Measurements from ENCODE around the gene KCNH2.

The KCNH2 gene

GRCh38 chr7:150992051-150992640 is 14.0 kb upstream of the KCNH2 start:
- no peak for FAIRE-seq
- TF ChIP-seq POLR2AphosphoS5 (IDR thresholded peaks at IDR 0.05; ENCODE audit: low read depth, low read length) (no peak), TAF1 (IDR thresholded peaks at IDR 0.05; ENCODE audit: borderline replicate concordance, low read depth, low read length) (no peak), POLR2A (IDR thresholded peaks at IDR 0.05; ENCODE audit: low read depth, low read length) (no peak)
- no peak for DNase-seq (ENCODE audit: insufficient read length)

DNA sequence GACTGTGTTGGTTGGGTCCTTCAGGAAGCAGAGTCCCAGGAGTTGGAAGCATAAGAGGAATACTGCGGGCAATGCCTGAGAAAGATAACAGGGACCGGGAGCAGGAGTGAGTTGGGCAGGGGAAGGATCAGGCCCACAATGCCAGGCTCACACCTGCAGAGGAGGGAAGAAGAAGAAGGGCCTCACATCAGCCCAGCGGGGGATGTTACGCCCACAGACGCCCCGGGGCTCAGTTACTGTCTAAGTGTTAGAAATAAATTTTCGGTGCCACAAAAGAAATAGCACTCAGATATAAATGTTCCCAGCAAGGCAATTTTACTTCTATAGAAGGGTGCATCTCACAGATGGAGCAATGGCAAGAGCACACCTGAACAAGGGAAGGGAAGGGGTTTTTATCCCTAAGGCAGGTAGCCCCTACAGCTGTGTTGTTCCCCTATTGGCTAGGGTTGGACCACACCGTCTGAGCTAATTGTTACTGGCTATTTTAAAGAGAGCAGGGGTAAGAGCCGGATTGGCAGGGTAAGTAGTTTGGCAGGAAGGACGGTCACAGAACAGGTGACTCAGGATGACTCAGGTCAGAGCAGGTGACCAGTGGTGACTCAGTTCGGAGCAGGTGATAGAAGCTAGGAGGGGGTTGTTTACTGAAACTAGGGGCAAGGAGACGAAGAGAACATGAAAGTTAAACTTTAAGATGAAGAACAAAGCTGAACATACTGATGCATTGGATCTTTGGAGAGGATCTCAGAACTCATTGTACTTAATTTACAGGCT is 12.5 kb upstream of the KCNH2 start, which contains the start of gene NOS3:
NOS3 (plus strand) TSS at position 602 of the 771 bp plus-strand sequence. CDS start 2,787 bp downstream, outside the sequence.
- FAIRE-seq = no peak
- no peak for TF ChIP-seq POLR2A (IDR thresholded peaks at IDR 0.05; ENCODE audit: low read depth, low read length)
- no peak for TF ChIP-seq POLR2AphosphoS5 (IDR thresholded peaks at IDR 0.05; ENCODE audit: low read depth, low read length)
- TF ChIP-seq TAF1 (IDR thresholded peaks at IDR 0.05; ENCODE audit: borderline replicate concordance, low read depth, low read length) = no peak
- DNase-seq (ENCODE audit: insufficient read length) = no peak

GRCh38 chr7:150989456-150989855 is 11.3 kb upstream of the KCNH2 start:
- FAIRE-seq (no peak), DNase-seq (ENCODE audit: insufficient read length) (no peak)
- no peak for TF ChIP-seq TAF1 (IDR thresholded peaks at IDR 0.05; ENCODE audit: borderline replicate concordance, low read depth, low read length)
- TF ChIP-seq POLR2A (IDR thresholded peaks at IDR 0.05; ENCODE audit: low read depth, low read length) = no peak
- no peak for TF ChIP-seq POLR2AphosphoS5 (IDR thresholded peaks at IDR 0.05; ENCODE audit: low read depth, low read length)

GRCh38 chr7:150988230-150989226 is 10.4 kb upstream of the KCNH2 start:
- peak; percentile 74 for FAIRE-seq

DNA sequence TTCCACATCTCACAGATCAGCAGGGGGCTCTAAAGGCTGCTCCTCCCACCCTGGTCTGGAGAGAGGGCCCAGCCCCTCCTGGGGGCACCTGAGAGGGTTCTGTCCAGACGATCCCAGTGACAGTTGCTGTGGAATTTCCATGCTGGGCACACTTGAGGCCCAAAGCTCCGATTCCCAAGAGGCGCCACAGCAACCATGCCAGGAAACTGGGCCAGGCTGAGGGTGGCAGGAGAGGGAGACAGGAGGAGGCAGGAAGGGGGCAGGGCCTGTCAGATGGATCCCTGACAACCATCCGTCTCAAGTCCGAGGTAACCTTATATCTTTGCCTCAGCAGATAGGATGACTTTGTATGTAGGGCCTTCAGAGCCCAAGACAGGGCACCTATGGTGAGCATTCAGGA is 8.4 kb upstream of the KCNH2 start:
- no peak for FAIRE-seq
- DNase-seq (ENCODE audit: insufficient read length) = no peak
- TF ChIP-seq POLR2AphosphoS5 (IDR thresholded peaks at IDR 0.05; ENCODE audit: low read depth, low read length) (no peak), POLR2A (IDR thresholded peaks at IDR 0.05; ENCODE audit: low read depth, low read length) (no peak), TAF1 (IDR thresholded peaks at IDR 0.05; ENCODE audit: borderline replicate concordance, low read depth, low read length) (no peak)

More at GRCh38 chr7:150988230-150989226, 10.4 kb upstream of the KCNH2 start:
- no peak for TF ChIP-seq TAF1 (IDR thresholded peaks at IDR 0.05; ENCODE audit: borderline replicate concordance, low read depth, low read length)
- TF ChIP-seq POLR2AphosphoS5 (IDR thresholded peaks at IDR 0.05; ENCODE audit: low read depth, low read length) = no peak
- DNase-seq (ENCODE audit: insufficient read length) = peak; percentile 80

DNA sequence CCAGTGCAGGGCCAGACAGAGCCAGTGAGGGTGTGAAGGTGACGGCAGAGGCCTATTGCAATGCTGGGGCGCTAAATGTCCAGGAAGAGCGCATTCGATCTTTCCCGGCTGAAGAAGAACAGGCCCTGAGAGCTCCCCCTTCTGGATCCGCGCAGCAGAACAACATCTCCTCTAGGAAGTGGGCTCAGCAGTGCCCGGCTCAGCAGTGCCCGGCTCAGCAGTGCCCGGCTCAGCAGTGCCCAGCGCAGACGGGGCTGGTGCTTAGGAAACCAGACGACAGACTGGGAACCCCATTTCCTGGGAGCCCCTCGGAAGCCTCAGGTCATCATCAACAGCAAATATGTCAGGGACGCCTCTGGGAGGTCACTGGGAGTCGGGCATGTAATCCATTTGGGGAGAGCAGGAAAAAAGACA is 8.0 kb upstream of the KCNH2 start:
- DNase-seq (ENCODE audit: insufficient read length) (no peak), FAIRE-seq (no peak)
- TF ChIP-seq POLR2A (IDR thresholded peaks at IDR 0.05; ENCODE audit: low read depth, low read length) = no peak

GRCh38 chr7:150983893-150984368 is 5.8 kb upstream of the KCNH2 start:
- DNase-seq (ENCODE audit: insufficient read length) = no peak
- FAIRE-seq = no peak

DNA sequence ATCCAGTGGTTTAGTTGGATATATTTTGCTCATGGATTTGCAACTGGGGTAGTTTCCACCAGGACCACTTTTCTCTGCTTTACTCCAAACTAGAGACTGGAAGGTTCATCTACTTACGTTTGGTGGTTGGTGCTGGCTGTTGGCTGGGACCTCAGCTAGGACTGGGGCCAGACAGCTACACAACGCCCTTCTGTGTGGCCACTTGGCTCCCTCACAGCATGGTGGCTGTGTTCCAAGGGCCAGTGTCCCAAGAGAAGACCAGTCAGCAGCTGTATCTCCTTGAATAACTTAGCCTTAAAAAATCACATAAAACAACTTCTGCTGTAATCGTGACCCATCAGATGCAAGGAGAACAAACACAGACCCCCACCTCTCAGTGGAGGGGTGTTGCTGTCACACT is 4.2 kb upstream of the KCNH2 start:
- TF ChIP-seq TAF1 (IDR thresholded peaks at IDR 0.05; ENCODE audit: borderline replicate concordance, low read depth, low read length) (no peak), POLR2A (IDR thresholded peaks at IDR 0.05; ENCODE audit: low read depth, low read length) (no peak), POLR2AphosphoS5 (IDR thresholded peaks at IDR 0.05; ENCODE audit: low read depth, low read length) (no peak)
- FAIRE-seq (no peak), DNase-seq (ENCODE audit: insufficient read length) (no peak)

More at GRCh38 chr7:150983893-150984368, 5.8 kb upstream of the KCNH2 start:
- TF ChIP-seq TAF1 (IDR thresholded peaks at IDR 0.05; ENCODE audit: borderline replicate concordance, low read depth, low read length) (no peak), POLR2A (IDR thresholded peaks at IDR 0.05; ENCODE audit: low read depth, low read length) (no peak), POLR2AphosphoS5 (IDR thresholded peaks at IDR 0.05; ENCODE audit: low read depth, low read length) (no peak)

GRCh38 chr7:150981644-150982043 is 3.5 kb upstream of the KCNH2 start:
- TF ChIP-seq TAF1 (IDR thresholded peaks at IDR 0.05; ENCODE audit: borderline replicate concordance, low read depth, low read length) (no peak), POLR2A (IDR thresholded peaks at IDR 0.05; ENCODE audit: low read depth, low read length) (no peak), POLR2AphosphoS5 (IDR thresholded peaks at IDR 0.05; ENCODE audit: low read depth, low read length) (no peak)
- DNase-seq (ENCODE audit: insufficient read length) (no peak), FAIRE-seq (no peak)

DNA sequence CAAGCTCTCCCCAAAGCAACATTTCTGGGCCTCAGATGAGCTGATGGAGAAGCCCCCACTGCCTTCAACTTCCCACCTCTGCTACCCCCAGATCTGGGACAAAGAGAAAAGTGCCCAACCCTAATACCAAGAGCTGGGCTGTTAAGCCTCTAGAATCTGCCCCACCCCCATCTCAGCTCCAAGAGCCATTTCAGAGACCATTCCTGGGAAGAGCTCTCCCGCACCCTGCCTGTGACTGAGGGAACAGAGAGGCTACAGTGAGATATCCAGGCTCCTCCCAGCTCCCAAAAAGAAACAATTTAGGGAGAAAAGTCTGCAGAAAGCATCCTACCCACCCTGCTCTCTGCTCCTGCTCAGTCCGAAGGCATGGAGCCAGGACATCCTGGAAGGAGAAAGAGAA is 2.5 kb upstream of the KCNH2 start:
- TF ChIP-seq POLR2AphosphoS5 (IDR thresholded peaks at IDR 0.05; ENCODE audit: low read depth, low read length) (no peak), TAF1 (IDR thresholded peaks at IDR 0.05; ENCODE audit: borderline replicate concordance, low read depth, low read length) (no peak), POLR2A (IDR thresholded peaks at IDR 0.05; ENCODE audit: low read depth, low read length) (no peak)
- FAIRE-seq = no peak
- no peak for DNase-seq (ENCODE audit: insufficient read length)

Data from GM12892 (cell line).